Mesodermal cell (in vitro differentiated cells): ENCODE measurements around the gene SLC39A9.
"Not testable (repeated sequence)": the region's sequence is repeated elsewhere in the genome, so short reads cannot be mapped to it uniquely, and the experiment has no call there.

Source experiments
- H3K27ac ChIP-seq: 2 replicates; pipeline ENCODE4 v1.7.0; 2013; ENCODE audit warnings: mild to moderate bottlenecking, low read depth, low read length, moderate library complexity; ENCODE audit not compliant: severe bottlenecking
- H3K36me3 ChIP-seq: 2 replicates; pipeline ENCODE4 v1.7.1; 2013; ENCODE audit warnings: mild to moderate bottlenecking, low read length, moderate library complexity; ENCODE audit not compliant: control insufficient read depth, insufficient read depth
- H3K4me1 ChIP-seq: one replicate; pipeline ENCODE4 v1.7.1; 2013; ENCODE audit warnings: mild to moderate bottlenecking, low read length; ENCODE audit not compliant: insufficient read depth, control insufficient read depth, poor library complexity, severe bottlenecking
- H3K4me3 ChIP-seq: 2 replicates; pipeline ENCODE4 v1.7.0; 2013; ENCODE audit warnings: low read length, control low read depth, mild to moderate bottlenecking; ENCODE audit not compliant: insufficient read depth, poor library complexity, severe bottlenecking; ENCODE audit errors: extremely low read depth
- H3K9me3 ChIP-seq: 2 replicates; pipeline ENCODE4 v1.7.1; 2013; ENCODE audit warnings: mild to moderate bottlenecking, low read length, moderate library complexity; ENCODE audit not compliant: control insufficient read depth
- WGBS, 2 experiments: methylation state at CpG; one replicate each; pipeline ENCODE4 v1.1.5; 2013; ENCODE audit warnings: missing lambda C conversion rate in 2 of 2; ENCODE audit not compliant: insufficient coverage in 2 of 2; 5-methylcytosine and 5-hydroxymethylcytosine counted together

The SLC39A9 gene

DNA sequence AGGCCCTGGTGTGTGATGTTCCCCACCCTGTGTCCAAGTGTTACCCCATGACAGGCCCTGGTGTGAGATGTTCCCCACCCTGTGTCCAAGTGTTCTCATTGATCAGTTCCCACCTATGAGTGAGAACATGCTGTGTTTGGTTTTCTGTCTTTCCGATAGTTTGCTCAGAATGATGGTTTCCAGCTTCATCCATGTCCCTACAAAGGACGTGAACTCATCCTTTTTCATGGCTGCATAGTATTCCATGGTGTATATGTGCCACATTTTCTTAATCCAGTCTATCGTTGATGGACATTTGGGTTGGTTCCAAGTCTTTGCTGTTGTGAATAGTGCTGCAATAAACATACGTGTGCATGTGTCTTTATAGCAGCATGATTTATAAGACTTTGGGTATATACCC, 17.6 kb downstream of the SLC39A9 start:
- not testable (repeated sequence) for H3K4me1 ChIP-seq, H3K9me3 ChIP-seq
- WGBS, 2 experiments = 100% methylated on average over 1 of the region's 4 CpGs

GRCh38 chr14:69423279-69423678, 24.8 kb downstream of the SLC39A9 start:
- Histone ChIP-seq H3K27ac (no peak overlapping the region), H3K4me3 (no peak overlapping the region), H3K9me3 (peaks cover 4% of the 10 kb centered on the region), H3K36me3 (peaks cover 48% of the 10 kb centered on the region), H3K4me1 (no peaks in the 10 kb centered on the region)
- WGBS, 2 experiments = 84 to 100% methylated on average over 4 of the region's 4 CpGs

More for the DNA sequence above, 17.6 kb downstream of the SLC39A9 start:
- not testable (repeated sequence) for H3K36me3 ChIP-seq, H3K4me3 ChIP-seq, H3K27ac ChIP-seq

GRCh38 chr14:69424149-69424923, 25.8 kb downstream of the SLC39A9 start:
- Histone ChIP-seq H3K4me3 (no peak overlapping the region), H3K9me3 (peaks cover 4% of the 10 kb centered on the region), H3K36me3 (peaks cover 56% of the 10 kb centered on the region), H3K27ac (no peak overlapping the region), H3K4me1 (no peaks in the 10 kb centered on the region)
- WGBS, 2 experiments = 100% methylated on average over 1 of the region's 2 CpGs; no CpG with 5 or more reads in 1 of the 2 experiments

GRCh38 chr14:69427596-69427995, 29.1 kb downstream of the SLC39A9 start:
- H3K4me3 ChIP-seq = no peak overlapping the region
- peaks cover 55% of the 10 kb centered on the region for H3K36me3 ChIP-seq
- WGBS, 2 experiments = 100% methylated on average over 1 of the region's 1 CpG; no CpG with 5 or more reads in 1 of the 2 experiments
- H3K9me3 ChIP-seq = peaks cover 3% of the 10 kb centered on the region
- H3K4me1 ChIP-seq = no peaks in the 10 kb centered on the region
- H3K27ac ChIP-seq = no peak overlapping the region

GRCh38 chr14:69428289-69428998, 30.0 kb downstream of the SLC39A9 start:
- Histone ChIP-seq H3K4me3 (no peak overlapping the region), H3K4me1 (no peaks in the 10 kb centered on the region), H3K27ac (no peak overlapping the region), H3K9me3 (peaks cover 5% of the 10 kb centered on the region), H3K36me3 (peaks cover 55% of the 10 kb centered on the region)
- WGBS, 2 experiments = 92% methylated on average over 6 of the region's 6 CpGs

GRCh38 chr14:69429643-69430042, 31.2 kb downstream of the SLC39A9 start:
- H3K27ac ChIP-seq = no peak overlapping the region
- no peak overlapping the region for H3K4me3 ChIP-seq
- peaks cover 5% of the 10 kb centered on the region for H3K9me3 ChIP-seq
- H3K36me3 ChIP-seq = peaks cover 44% of the 10 kb centered on the region
- H3K4me1 ChIP-seq = no peaks in the 10 kb centered on the region

DNA sequence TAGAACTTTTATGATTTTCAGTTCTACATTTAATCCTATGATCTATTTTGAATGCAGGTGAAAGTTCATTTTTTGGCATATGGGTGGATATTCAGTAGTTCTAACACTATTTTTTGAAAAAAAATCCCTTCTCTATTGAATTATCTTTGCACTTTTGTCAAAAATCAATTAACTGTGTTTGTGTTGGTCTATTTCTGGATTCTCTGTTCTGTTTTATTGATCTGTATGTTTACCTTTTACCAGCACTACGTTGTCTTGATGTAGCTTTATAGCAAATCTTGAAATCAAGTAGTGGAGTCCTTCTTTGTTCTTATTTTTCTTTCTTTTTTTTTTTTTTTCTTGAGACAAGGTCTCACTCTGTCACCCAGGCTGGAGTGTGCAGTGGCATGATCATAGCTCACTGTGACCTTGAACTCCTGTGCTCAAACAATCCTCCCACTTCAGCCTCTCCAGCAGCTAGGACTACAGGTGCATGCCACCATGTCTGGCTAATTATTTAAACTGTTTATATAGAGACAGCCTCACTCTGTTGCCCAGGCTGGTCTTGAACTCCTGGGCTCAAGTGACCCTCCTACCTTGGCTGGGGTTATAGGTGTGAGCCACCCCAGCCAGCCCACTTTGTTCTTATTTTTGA, 31.9 kb downstream of the SLC39A9 start:
- no peak overlapping the region for H3K4me3 ChIP-seq
- peaks cover 40% of the 10 kb centered on the region for H3K36me3 ChIP-seq
- peaks cover 5% of the 10 kb centered on the region for H3K9me3 ChIP-seq
- H3K27ac ChIP-seq = no peak overlapping the region
- no peaks in the 10 kb centered on the region for H3K4me1 ChIP-seq
- WGBS, 2 experiments = no CpG with 5 or more reads among the region's 1 CpG

DNA sequence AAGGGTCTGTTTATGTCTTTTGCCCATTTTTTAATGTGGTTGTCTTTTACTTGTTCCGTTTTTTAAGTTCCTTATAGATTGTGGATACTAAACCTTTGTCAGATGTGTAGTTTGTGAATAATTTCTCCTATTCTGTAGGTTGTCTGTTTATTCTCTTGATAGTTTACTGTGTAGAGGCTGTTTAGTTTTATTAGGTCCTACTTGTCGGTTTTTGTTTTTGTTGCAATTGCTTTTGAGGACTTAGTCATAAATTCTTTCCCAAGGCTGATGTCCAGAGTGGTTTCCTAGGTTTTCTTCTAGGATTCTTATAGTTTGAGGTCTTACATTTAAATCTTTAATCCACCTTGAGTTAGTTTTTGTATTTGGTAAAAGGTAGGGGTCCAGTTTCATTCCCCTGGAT, 33.9 kb downstream of the SLC39A9 start:
- peaks cover 21% of the 10 kb centered on the region for H3K36me3 ChIP-seq

GRCh38 chr14:69439521-69440270, 41.2 kb downstream of the SLC39A9 start:
- WGBS, 2 experiments = 95 to 98% methylated on average over 5 to 7 of the region's 12 CpGs
- H3K4me1 ChIP-seq = no peaks in the 10 kb centered on the region
- peaks cover 21% of the 10 kb centered on the region for H3K36me3 ChIP-seq
- H3K27ac ChIP-seq = no peak overlapping the region
- H3K9me3 ChIP-seq = no peaks in the 10 kb centered on the region
- H3K4me3 ChIP-seq = no peak overlapping the region

More for the DNA sequence above, 33.9 kb downstream of the SLC39A9 start:
- 100% methylated on average over 1 to 2 of the region's 2 CpGs for WGBS, 2 experiments
- H3K27ac ChIP-seq = no peak overlapping the region
- H3K4me1 ChIP-seq = no peaks in the 10 kb centered on the region
- H3K9me3 ChIP-seq = peaks cover 5% of the 10 kb centered on the region
- H3K4me3 ChIP-seq = no peak overlapping the region

DNA sequence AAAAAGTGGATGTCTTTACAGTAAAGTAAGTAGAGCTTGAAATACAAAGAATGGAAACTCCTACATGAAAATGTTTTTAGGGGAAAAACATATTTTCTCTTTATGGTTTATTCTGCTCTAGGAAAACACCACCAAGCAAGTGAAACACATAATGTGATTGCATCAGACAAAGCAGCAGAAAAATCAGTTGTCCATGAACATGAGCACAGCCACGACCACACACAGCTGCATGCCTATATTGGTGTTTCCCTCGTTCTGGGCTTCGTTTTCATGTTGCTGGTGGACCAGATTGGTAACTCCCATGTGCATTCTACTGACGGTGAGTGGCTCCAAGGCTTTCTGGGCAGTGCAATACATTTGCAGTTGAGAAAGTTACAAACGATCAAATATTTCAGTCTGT, 43.5 kb downstream of the SLC39A9 start:
- Histone ChIP-seq H3K4me1 (no peaks in the 10 kb centered on the region), H3K9me3 (no peaks in the 10 kb centered on the region), H3K36me3 (peaks cover 26% of the 10 kb centered on the region), H3K27ac (no peak overlapping the region), H3K4me3 (no peak overlapping the region)
- 94 to 96% methylated on average over 5 of the region's 5 CpGs for WGBS, 2 experiments
